ENCODE measurements around the gene DDRGK1.

The DDRGK1 gene

GRCh38 chr20:3141757-3142156, 62.7 kb downstream of the DDRGK1 start:
- H3K4me3 ChIP-seq (ENCODE audit: low read length), result no peak overlapping the region
- H3K9ac ChIP-seq (ENCODE audit: low read length), result no peak overlapping the region
- H3K36me3 ChIP-seq (replicated peaks; ENCODE audit: low read depth, low read length), result peaks cover 15% of the 10 kb centered on the region
- H3K27me3 ChIP-seq (ENCODE audit: low read depth, low read length), result no peaks in the 10 kb centered on the region
- H3K27ac ChIP-seq (ENCODE audit: low read length), result no peak overlapping the region
- no peaks in the 10 kb centered on the region for H3K9me3 ChIP-seq (ENCODE audit: insufficient read depth, low read length)
- H4K20me1 ChIP-seq (ENCODE audit: insufficient read depth, low read length), result peaks cover 22% of the 10 kb centered on the region
- H3K4me1 ChIP-seq (ENCODE audit: low read length), result no peaks in the 10 kb centered on the region
- no peak for TF ChIP-seq CTCF (IDR thresholded peaks at IDR 0.05; ENCODE audit: low read depth, low read length)
- TF ChIP-seq EZH2phosphoT487 (IDR thresholded peaks at IDR 0.05; ENCODE audit: low read depth), result no peak
- H2AFZ ChIP-seq (ENCODE audit: low read depth, low read length), result no peak overlapping the region
- no peak overlapping the region for H3K4me2 ChIP-seq (ENCODE audit: low read length)
- H3K79me2 ChIP-seq (ENCODE audit: low read length), result peaks cover 45% of the 10 kb centered on the region
